A673 (cell line): ENCODE data around the gene LPA. TPM values are rescaled to one million over a fixed set of nuclear protein-coding genes. Genes with fewer than 3 reads are reported as not detected.

Source experiments
- BruUV-seq: library from RNA; stranded (reverse); fragments of 400-500 nt; replicated peaks from 2 replicates; lab custom pipeline; 2021; lab: Mats Ljungman, UMichigan
- CTCF ChIA-PET: fragments of 300-600 bp; sonication (Branson Sonifier 250); formaldehyde crosslinking; loops from one replicate; lab custom pipeline; 2022; ENCODE audit warnings: antibody characterized with exemption; lab: Charles Lee
- POLR2A ChIA-PET: fragments of 300-600 bp; sonication (Branson Sonifier 250); formaldehyde crosslinking; loops from one replicate; lab custom pipeline; 2022; ENCODE audit warnings: antibody characterized with exemption; ENCODE audit not compliant: low non-redundant PET; lab: Charles Lee
- DNase-seq: peaks from one replicate; pipeline ENCODE4 v3.0.0-alpha.2; 2015; ENCODE audit warnings: low spot score
- H3K27ac ChIP-seq: fragments of 200-600 bp; sonication (generic); 2 replicates; pipeline ENCODE4 v1.5.1; 2016; ENCODE audit warnings: mixed run types, low read depth, mild to moderate bottlenecking, mixed read lengths, antibody characterized with exemption, low read length; ENCODE audit not compliant: poor library complexity, severe bottlenecking
- H3K27me3 ChIP-seq: fragments of 200-600 bp; sonication (generic); replicated peaks from 2 replicates; pipeline ENCODE4 v1.6.1; 2017; ENCODE audit warnings: mixed run types, low read depth, mild to moderate bottlenecking, mixed read lengths, antibody characterized with exemption, low read length; ENCODE audit not compliant: insufficient read depth, poor library complexity
- H3K36me3 ChIP-seq: fragments of 200-600 bp; sonication (generic); 2 replicates; pipeline ENCODE4 v1.6.1; 2016; ENCODE audit warnings: mixed run types, mild to moderate bottlenecking, mixed read lengths, antibody characterized with exemption, low read length; ENCODE audit not compliant: insufficient read depth, poor library complexity, severe bottlenecking
- H3K4me1 ChIP-seq: fragments of 200-600 bp; sonication (generic); 2 replicates; pipeline ENCODE4 v1.6.1; 2017; ENCODE audit warnings: mixed run types, mild to moderate bottlenecking, mixed read lengths, antibody characterized with exemption, low read length; ENCODE audit not compliant: insufficient read depth, poor library complexity, severe bottlenecking
- H3K4me3 ChIP-seq: fragments of 200-600 bp; sonication (generic); 2 replicates; pipeline ENCODE4 v1.5.1; 2016; ENCODE audit warnings: low read depth, mixed run types, mild to moderate bottlenecking, mixed read lengths, low read length; ENCODE audit not compliant: poor library complexity, severe bottlenecking
- H3K9me3 ChIP-seq: fragments of 200-600 bp; sonication (generic); 2 replicates; pipeline ENCODE4 v1.6.1; 2016; ENCODE audit warnings: mixed run types, low read depth, mild to moderate bottlenecking, mixed read lengths, antibody characterized with exemption, low read length; ENCODE audit not compliant: poor library complexity, severe bottlenecking
- CTCF ChIP-seq: fragments of 300-800, 200-600 bp; sonication (generic); conservative IDR thresholded peaks from 2 replicates; pipeline ENCODE4 v1.5.1; 2017; ENCODE audit warnings: low read depth, mild to moderate bottlenecking, antibody characterized with exemption, low read length, moderate library complexity, mixed read lengths
- EZH2 ChIP-seq: fragments of 200-600 bp; sonication (generic); IDR thresholded peaks from 2 replicates; pipeline ENCODE4 v1.6.1; 2017; ENCODE audit warnings: borderline replicate concordance, low read depth, mild to moderate bottlenecking, mixed read lengths, antibody characterized with exemption, low read length; ENCODE audit not compliant: poor library complexity, severe bottlenecking
- intact Hi-C: fragments of 100-400 bp; cut with micrococcal nuclease; formaldehyde crosslinking; loops from one replicate; pipeline ENCODE4 v1.10.0; 2022; ENCODE audit not compliant: unreplicated experiment
- total RNA-seq: library from RNA; stranded (reverse); gene quantifications from 2 replicates; pipeline ENCODE4 v1.2.3, GENCODE V29; 2021

LPA gene
- total RNA-seq, 1 experiment from 2014 or later = not detected

GRCh38 chr6:160505970-160506369, 158.1 kb downstream of the LPA start:
- DNase-seq = no peak
- Histone ChIP-seq H3K27me3 (peaks cover 5% of the 10 kb centered on the region), H3K9me3 (no peaks in the 10 kb centered on the region), H3K27ac (no peak overlapping the region), H3K4me1 (no peaks in the 10 kb centered on the region), H3K36me3 (no peaks in the 10 kb centered on the region), H3K4me3 (no peak overlapping the region)
- BruUV-seq = no TSS peak
- intact Hi-C loops = no loop called here
- ChIA-PET POLR2A (no interaction called here), CTCF (no interaction called here)
- no peak for TF ChIP-seq EZH2
- TF ChIP-seq CTCF = no peak

GRCh38 chr6:160500639-160501038, 163.4 kb downstream of the LPA start:
- ChIA-PET CTCF (no interaction called here), POLR2A (no interaction called here)
- intact Hi-C loops = no loop called here
- no TSS peak for BruUV-seq
- no peaks in the 10 kb centered on the region for H3K9me3 ChIP-seq
- H3K4me1 ChIP-seq = no peaks in the 10 kb centered on the region
- no peak overlapping the region for H3K4me3 ChIP-seq
- no peaks in the 10 kb centered on the region for H3K36me3 ChIP-seq
- no peak overlapping the region for H3K27ac ChIP-seq
- TF ChIP-seq CTCF (no peak), EZH2 (no peak)
- H3K27me3 ChIP-seq = peaks cover 10% of the 10 kb centered on the region
- no peak for DNase-seq

GRCh38 chr6:160494576-160494975, 169.5 kb downstream of the LPA start:
- Histone ChIP-seq H3K4me1 (no peaks in the 10 kb centered on the region), H3K27ac (no peak overlapping the region), H3K36me3 (no peaks in the 10 kb centered on the region), H3K9me3 (no peaks in the 10 kb centered on the region), H3K27me3 (peaks cover 10% of the 10 kb centered on the region), H3K4me3 (no peak overlapping the region)
- ChIA-PET CTCF (no interaction called here), POLR2A (no interaction called here)
- TF ChIP-seq EZH2 (no peak), CTCF (no peak)
- DNase-seq = no peak
- BruUV-seq = no TSS peak
- intact Hi-C loops = no loop called here
